HCT116 (cell line): ENCODE results near the gene ZDHHC9. TPM values are rescaled to one million over a fixed set of nuclear protein-coding genes. Genes with fewer than 3 reads are reported as not detected.

ENCODE experiments used
- ATAC-seq: fragments of 200-7000 bp; cut with Tn5 transposase; 2 replicates; pipeline ENCODE4 v1.9.1; 2020; ENCODE audit warnings: mild to moderate bottlenecking, moderate library complexity
- BruUV-seq: library from RNA; stranded (reverse); fragments of 400-500 nt; replicated peaks from 2 replicates; lab custom pipeline; 2021; lab: Mats Ljungman, UMichigan
- CTCF ChIA-PET: fragments of 300-600 bp; sonication (Branson Sonifier 250); formaldehyde crosslinking; loops from one replicate; lab custom pipeline; 2021; ENCODE audit warnings: antibody characterized with exemption; lab: Charles Lee
- POLR2A ChIA-PET: fragments of 300-600, 350-600 bp; sonication (Branson Sonifier 250); formaldehyde crosslinking; loops from one replicate; lab custom pipeline; 2021; ENCODE audit warnings: antibody characterized with exemption; lab: Charles Lee
- RAD21 ChIA-PET, 2 experiments: fragments of 300-600 bp; sonication (Branson Sonifier 250); formaldehyde crosslinking; loops; one replicate each; lab custom pipeline; 2023; ENCODE audit warnings: low total read pairs in 2 of 2; ENCODE audit not compliant: uncharacterized antibody in 2 of 2, unreplicated experiment in 2 of 2, low non-redundant PET in 1 of 2; lab: Charles Lee
- DNase-seq: peaks from one replicate; pipeline ENCODE4 v3.0.0-alpha.2; 2010; ENCODE audit warnings: low read depth, low spot score
- H2AFZ ChIP-seq: fragments of 200-600 bp; shearing (Covaris generic), sonication (generic); 2 replicates; pipeline ENCODE4 v1.6.1; 2017; ENCODE audit warnings: low read depth, mixed run types, mixed read lengths, antibody characterized with exemption, low read length; ENCODE audit not compliant: poor library complexity, severe bottlenecking
- H3K27ac ChIP-seq: 2 replicates; pipeline ENCODE4 v1.5.1; 2012; ENCODE audit warnings: low read depth, low read length
- H3K27me3 ChIP-seq: fragments of 200-600 bp; sonication (generic); 2 replicates; pipeline ENCODE4 v1.6.1; 2016; ENCODE audit warnings: mixed run types, low read length, mixed read lengths; ENCODE audit not compliant: insufficient read depth
- H3K36me3 ChIP-seq, 2 experiments: fragments of 200-500 bp in 1 of 2; fragments of 200-600 bp in 1 of 2; sonication (Bioruptor generic) in 1 of 2; sonication (generic) in 1 of 2; 2 replicates each; pipeline versions ENCODE4 v1.5.1 to v1.6.1; 2014 to 2016; ENCODE audit warnings: low read length in 2 of 2, inconsistent platforms in 1 of 2, mixed read lengths in 1 of 2, mixed run types in 1 of 2; ENCODE audit not compliant: insufficient read depth in 2 of 2, control insufficient read depth in 1 of 2
- H3K4me1 ChIP-seq, 2 experiments: fragments of 200-600 bp in 1 of 2; sonication (generic) in 1 of 2; 2 replicates each; pipeline versions ENCODE4 v1.5.1 to v1.6.1; 2012 to 2017; ENCODE audit warnings: low read length in 2 of 2, inconsistent platforms in 1 of 2, mild to moderate bottlenecking in 1 of 2, mixed read lengths in 1 of 2, mixed run types in 1 of 2, moderate library complexity in 1 of 2; ENCODE audit not compliant: insufficient read depth in 2 of 2, control insufficient read depth in 1 of 2
- H3K4me2 ChIP-seq: fragments of 200-600 bp; sonication (generic); 2 replicates; pipeline ENCODE4 v1.6.1; 2017; ENCODE audit warnings: mixed run types, low read length, mixed read lengths
- H3K4me3 ChIP-seq, 2 experiments: fragments of 200-600 bp in 1 of 2; sonication (generic) in 1 of 2; replicated peaks in 1 of 2; 2 replicates each; pipeline ENCODE4 v1.5.1; 2011 to 2016; ENCODE audit warnings: low read length in 2 of 2, control low read depth in 1 of 2, low read depth in 1 of 2, mild to moderate bottlenecking in 1 of 2, mixed read lengths in 1 of 2, mixed run types in 1 of 2
- H3K79me2 ChIP-seq: fragments of 200-600 bp; sonication (generic); 2 replicates; pipeline ENCODE4 v1.6.1; 2017; ENCODE audit warnings: mild to moderate bottlenecking, mixed run types, low read length, moderate library complexity, mixed read lengths; ENCODE audit not compliant: insufficient read depth
- H3K9ac ChIP-seq: fragments of 200-600 bp; sonication (generic); 2 replicates; pipeline ENCODE4 v1.6.1; 2016; ENCODE audit warnings: low read length, mixed read lengths
- H3K9me2 ChIP-seq: fragments of 200-600 bp; sonication (generic), shearing (Covaris generic); 2 replicates; pipeline ENCODE4 v1.6.1; 2017; ENCODE audit warnings: mixed run types, mild to moderate bottlenecking, moderate library complexity; ENCODE audit not compliant: insufficient read depth
- H3K9me3 ChIP-seq, 2 experiments: fragments of 200-500 bp in 1 of 2; fragments of 200-600 bp in 1 of 2; sonication (Bioruptor generic) in 1 of 2; sonication (generic) in 1 of 2; 2 replicates each; pipeline ENCODE4 v1.6.1; 2014 to 2017; ENCODE audit warnings: low read length in 2 of 2, mixed read lengths in 2 of 2, inconsistent platforms in 1 of 2, low read depth in 1 of 2, mild to moderate bottlenecking in 1 of 2, mixed run types in 1 of 2, moderate library complexity in 1 of 2; ENCODE audit not compliant: control insufficient read depth in 1 of 2, insufficient read depth in 1 of 2
- H4K20me1 ChIP-seq: fragments of 200-600 bp; sonication (generic), shearing (Covaris generic); 2 replicates; pipeline ENCODE4 v1.6.1; 2017; ENCODE audit warnings: mixed run types, mild to moderate bottlenecking, moderate library complexity; ENCODE audit not compliant: insufficient read depth
- ATF3 ChIP-seq: IDR thresholded peaks from 2 replicates; pipeline ENCODE4 v1.6.1; 2012
- CBX3 ChIP-seq: IDR thresholded peaks from 2 replicates; pipeline ENCODE4 v1.6.1; 2012; ENCODE audit warnings: low read depth
- CEBPB ChIP-seq: IDR thresholded peaks from 2 replicates; pipeline ENCODE4 v1.6.1; 2012; ENCODE audit warnings: low read depth
- CTCF ChIP-seq, 3 experiments: fragments of 200-600 bp in 1 of 3; sonication (generic) in 1 of 3; IDR thresholded peaks in 2 of 3; conservative IDR thresholded peaks in 1 of 3; 2 replicates each; pipeline ENCODE4 v1.5.1; 2012 to 2017; ENCODE audit warnings: low read depth in 2 of 3, low read length in 2 of 3, antibody characterized with exemption in 1 of 3, borderline replicate concordance in 1 of 3, control low read depth in 1 of 3, mild to moderate bottlenecking in 1 of 3, mixed read lengths in 1 of 3, mixed run types in 1 of 3, moderate library complexity in 1 of 3; ENCODE audit not compliant: insufficient read depth in 1 of 3
- EGR1 ChIP-seq: IDR thresholded peaks from 2 replicates; pipeline ENCODE4 v1.6.1; 2012; ENCODE audit warnings: low read depth
- ELF1 ChIP-seq: IDR thresholded peaks from 2 replicates; pipeline ENCODE4 v1.6.1; 2012; ENCODE audit warnings: low read depth, borderline replicate concordance
- EZH2phosphoT487 ChIP-seq: fragments of 200-600 bp; IDR thresholded peaks from 2 replicates; pipeline ENCODE4 v1.6.1; 2018; ENCODE audit warnings: antibody characterized with exemption, borderline replicate concordance
- FOSL1 ChIP-seq: IDR thresholded peaks from 2 replicates; pipeline ENCODE4 v1.6.1; 2012; ENCODE audit warnings: low read depth
- MAX ChIP-seq: IDR thresholded peaks from 2 replicates; pipeline ENCODE4 v1.6.1; 2012
- POLR2A ChIP-seq: IDR thresholded peaks from 2 replicates; pipeline ENCODE4 v1.7.0; 2011; ENCODE audit warnings: borderline replicate concordance; ENCODE audit not compliant: insufficient read depth, insufficient read length; ENCODE audit errors: extremely low read depth
- POLR2AphosphoS5 ChIP-seq: IDR thresholded peaks from 2 replicates; pipeline ENCODE4 v1.6.1; 2011; ENCODE audit warnings: mild to moderate bottlenecking, low read depth, low read length, moderate library complexity
- RAD21 ChIP-seq: IDR thresholded peaks from 2 replicates; pipeline ENCODE4 v1.6.1; 2012; ENCODE audit warnings: low read depth, mild to moderate bottlenecking
- SIN3A ChIP-seq: IDR thresholded peaks from 2 replicates; pipeline ENCODE4 v1.6.1; 2012; ENCODE audit warnings: low read depth
- SP1 ChIP-seq: IDR thresholded peaks from 2 replicates; pipeline ENCODE4 v1.6.1; 2012; ENCODE audit warnings: low read depth
- SRF ChIP-seq: IDR thresholded peaks from 2 replicates; pipeline ENCODE4 v1.6.1; 2012; ENCODE audit warnings: low read depth
- TCF7L2 ChIP-seq: IDR thresholded peaks from 2 replicates; pipeline ENCODE4 v1.7.0; 2011; ENCODE audit warnings: borderline replicate concordance, inconsistent platforms; ENCODE audit not compliant: insufficient read depth, insufficient read length; ENCODE audit errors: extremely low read depth
- YY1 ChIP-seq: IDR thresholded peaks from 2 replicates; pipeline ENCODE4 v1.6.1; 2011; ENCODE audit warnings: low read length, low read depth, moderate library complexity, mild to moderate bottlenecking; ENCODE audit not compliant: insufficient replicate concordance; ENCODE audit errors: extremely low read depth
- ZNF274 ChIP-seq: fragments of 200-500 bp; sonication (Bioruptor generic); IDR thresholded peaks from 2 replicates; pipeline ENCODE4 v1.6.1; 2014; ENCODE audit warnings: mild to moderate bottlenecking, low read depth, low read length, inconsistent platforms
- intact Hi-C: fragments of 100-400 bp; cut with micrococcal nuclease; formaldehyde crosslinking; loops from 2 replicates; pipeline ENCODE4 v1.10.0; 2022
- total RNA-seq: library from RNA; stranded (reverse); gene quantifications from one replicate; pipeline ENCODE4 v1.2.1, GENCODE V29; 2021; ENCODE audit not compliant: unreplicated experiment

ZDHHC9 gene
- total RNA-seq, 1 experiment from 2014 or later, result 18.9 TPM

GRCh38 chrX:129781680-129782495 lies 61.8 kb downstream of the ZDHHC9 start:
- no peaks in the 10 kb centered on the region for H3K27me3 ChIP-seq
- no peaks in the 10 kb centered on the region for H3K9me3 ChIP-seq
- ChIA-PET RAD21 (no interaction called here), POLR2A (no interaction called here), CTCF (no interaction called here)
- no TSS peak for BruUV-seq
- H3K27ac ChIP-seq, result no peak overlapping the region
- H3K9ac ChIP-seq, result no peak overlapping the region
- H3K4me1 ChIP-seq, result no peaks in the 10 kb centered on the region
- H2AFZ ChIP-seq, result no peak overlapping the region
- TF ChIP-seq FOSL1 (no peak), MAX (no peak), SP1 (no peak), SRF (no peak), CEBPB (no peak)
- intact Hi-C loops, result no loop called here
- H3K9me2 ChIP-seq, result no peaks in the 10 kb centered on the region
- no peak for DNase-seq
- ATAC-seq, result no peak
- H3K36me3 ChIP-seq, result no peaks in the 10 kb centered on the region
- H3K4me2 ChIP-seq, result no peak overlapping the region
- no peaks in the 10 kb centered on the region for H3K79me2 ChIP-seq
- no peaks in the 10 kb centered on the region for H4K20me1 ChIP-seq
- no peak overlapping the region for H3K4me3 ChIP-seq

GRCh38 chrX:129781134-129781672 lies 62.5 kb downstream of the ZDHHC9 start:
- Histone ChIP-seq H3K4me3 (no peak overlapping the region), H3K36me3 (no peaks in the 10 kb centered on the region), H3K9ac (no peak overlapping the region), H3K9me2 (no peaks in the 10 kb centered on the region), H3K4me2 (no peak overlapping the region), H4K20me1 (no peaks in the 10 kb centered on the region), H3K27me3 (no peaks in the 10 kb centered on the region), H2AFZ (no peak overlapping the region), H3K4me1 (no peaks in the 10 kb centered on the region), H3K27ac (no peak overlapping the region), H3K79me2 (no peaks in the 10 kb centered on the region), H3K9me3 (no peaks in the 10 kb centered on the region)
- intact Hi-C loops, result no loop called here
- POLR2A ChIA-PET, result no interaction called here
- CTCF ChIA-PET, result no interaction called here
- ATAC-seq (no peak), DNase-seq (no peak)
- no TSS peak for BruUV-seq
- RAD21 ChIA-PET, result no interaction called here
- TF ChIP-seq SP1 (no peak), CBX3 (no peak), EZH2phosphoT487 (no peak), CEBPB (no peak), POLR2A (no peak), CTCF (IDR thresholded peaks at IDR 0.05 in 2 of 3, conservative IDR thresholded peaks at IDR 0.05 in 1 of 3; ENCODE audit: borderline replicate concordance in 1 of 3, insufficient read depth in 1 of 3, low read depth in 2 of 3, low read length in 2 of 3) (no peak), YY1 (no peak), EGR1 (no peak), RAD21 (no peak), ZNF274 (no peak), POLR2AphosphoS5 (no peak), SIN3A (no peak), ATF3 (no peak), TCF7L2 (no peak), ELF1 (no peak)
